Measurements from ENCODE around the gene DUOX2. TPM values are rescaled to one million over a fixed set of nuclear protein-coding genes. Genes with fewer than 3 reads are reported as not detected.

Gene DUOX2
- total and polyA plus RNA-seq, 2 of the 8 experiments (the other 6 are each of a cell fraction or from before 2014, with no cell fraction given) = 0.08 TPM; not detected in 1

- H3K9ac ChIP-seq (replicated peaks in 1 of 4; ENCODE audit: extremely low read depth in 1 of 4, low read depth in 3 of 4, low read length in 3 of 4) = no peak overlapping the region
- H2BK15ac ChIP-seq (ENCODE audit: low read length) = no peak overlapping the region
- H3K27me3 ChIP-seq (replicated peaks in 1 of 4; ENCODE audit: control insufficient read depth in 3 of 4, extremely low read depth in 1 of 4, insufficient read depth in 3 of 4, low read length in 3 of 4) = 0 out of 7 replicates have a peak, but pooled peaks cover 0 to 3% (median 0%) of the 10 kb centered on the region in 4 experiments
- no peak overlapping the region for H4K5ac ChIP-seq (ENCODE audit: insufficient read length, low read depth, low read length)
- DNase-seq (ENCODE audit: low read depth in 1 of 2, low spot score in 2 of 2) (no peak), FAIRE-seq (no peak)
- H3K23me2 ChIP-seq (ENCODE audit: low read depth, low read length) = no peaks in the 10 kb centered on the region
- H3K79me1 ChIP-seq (ENCODE audit: low read depth, low read length) = no peaks in the 10 kb centered on the region
- no peaks in the 10 kb centered on the region for H3K9me3 ChIP-seq (ENCODE audit: insufficient read depth in 2 of 2, low read depth in 1 of 2, low read length in 1 of 2)
- no peak overlapping the region for H2AFZ ChIP-seq (ENCODE audit: low read length)
- H4K20me1 ChIP-seq (replicated peaks in 1 of 2; ENCODE audit: control insufficient read depth in 1 of 2, insufficient read depth in 2 of 2, low read length in 2 of 2) = no peaks in the 10 kb centered on the region
- no peak overlapping the region for H2BK20ac ChIP-seq (ENCODE audit: low read length)
- no peak overlapping the region for H2AK5ac ChIP-seq (ENCODE audit: low read depth, low read length)
- H3K18ac ChIP-seq (ENCODE audit: extremely low read depth, low read length) = no peak overlapping the region
- no peak overlapping the region for H4K8ac ChIP-seq (ENCODE audit: extremely low read depth, insufficient read depth, low read length)
- no peak overlapping the region for H3K23ac ChIP-seq (ENCODE audit: insufficient read length)
- H3K56ac ChIP-seq (replicated peaks; ENCODE audit: insufficient read length, low read depth, low read length) = no peak overlapping the region
- no peak overlapping the region for H4K91ac ChIP-seq (replicated peaks; ENCODE audit: insufficient read length, low read length)
- no peak for TF ChIP-seq BACH1 (IDR thresholded peaks at IDR 0.05; ENCODE audit: low read length)
- TF ChIP-seq ATF2 (IDR thresholded peaks at IDR 0.05; ENCODE audit: low read length) = no peak
- TF ChIP-seq JUND (IDR thresholded peaks at IDR 0.05; ENCODE audit: low read length) = no peak
- TF ChIP-seq ZNF274 (IDR thresholded peaks at IDR 0.05; ENCODE audit: borderline replicate concordance, extremely low read depth, low read length) = no peak
- no peak for TF ChIP-seq RAD21 (IDR thresholded peaks at IDR 0.05 in 1 of 2, conservative IDR thresholded peaks at IDR 0.05 in 1 of 2; ENCODE audit: low read depth in 2 of 2, low read length in 2 of 2)
- TF ChIP-seq PHF8 (conservative IDR thresholded peaks at IDR 0.05; ENCODE audit: low read depth, low read length) = no peak
- TF ChIP-seq MAFK (IDR thresholded peaks at IDR 0.05; ENCODE audit: low read depth, low read length) = no peak
- no peak for TF ChIP-seq BCL11A (IDR thresholded peaks at IDR 0.05; ENCODE audit: low read depth in 2 of 2, low read length in 2 of 2)
- TF ChIP-seq CTBP2 (IDR thresholded peaks at IDR 0.05; ENCODE audit: borderline replicate concordance, insufficient read depth, insufficient read length, low read length) = no peak
- ChIA-PET POLR2A (ENCODE audit: partially characterized antibody) (interaction anchor here (1.1 kb wide), 1 partner anchor 73 kb away, joined by 3 read pairs; the partner anchor contains the start of gene SORD), CTCF (ENCODE audit: partially characterized antibody) (interaction anchor here (3.5 kb wide), 1 partner anchor 22 kb away, joined by 14 read pairs; no protein-coding TSS in a partner anchor)
- no peak overlapping the region for H2BK120ac ChIP-seq (replicated peaks; ENCODE audit: low read depth, low read length)
- 98% methylated on average over 10 of the region's 11 CpGs; no CpG with 5 or more reads in 1 of the 2 experiments for WGBS, 2 experiments (ENCODE audit: extremely low coverage in 1 of 2, insufficient coverage in 1 of 2, insufficient read length in 1 of 2, insufficient replicate concordance in 2 of 2, low coverage in 1 of 2, low lambda C conversion rate in 2 of 2, missing lambda C conversion rate in 1 of 2)
- no peak overlapping the region for H3K4ac ChIP-seq (replicated peaks; ENCODE audit: insufficient read length, low read depth, low read length)
- H2BK12ac ChIP-seq (ENCODE audit: low read depth, low read length) = no peak overlapping the region
- no peak overlapping the region for H2BK5ac ChIP-seq (ENCODE audit: low read depth, low read length)
- no peak overlapping the region for H3K4me3 ChIP-seq (ENCODE audit: extremely low read depth in 1 of 4, insufficient read depth in 2 of 4, low read depth in 3 of 4, low read length in 4 of 4)
- no peaks in the 10 kb centered on the region for H3K36me3 ChIP-seq (ENCODE audit: control insufficient read depth in 2 of 4, insufficient read depth in 4 of 4, low read length in 3 of 4)
- no peak overlapping the region for H3K4me2 ChIP-seq (ENCODE audit: insufficient read depth in 1 of 2, low read depth in 2 of 2, low read length in 2 of 2)
- no peaks in the 10 kb centered on the region for H3K79me2 ChIP-seq (ENCODE audit: control insufficient read depth in 1 of 2, insufficient read depth in 2 of 2, low read length in 2 of 2)
- H3K14ac ChIP-seq (ENCODE audit: insufficient read length) = no peak overlapping the region
- H3K4me1 ChIP-seq (replicated peaks in 1 of 4; ENCODE audit: control insufficient read depth in 3 of 4, insufficient read depth in 4 of 4, low read length in 3 of 4) = peaks cover 0 to 4% (median 2%) of the 10 kb centered on the region in 4 experiments; a peak in 3 of 7 replicates
- H3K27ac ChIP-seq (ENCODE audit: low read depth, low read length) = no peak overlapping the region
Measured at GRCh38 chr15:45095661-45096060, 18.3 kb downstream of the DUOX2 start.
